Omental fat pad (tissue), 4 donors: Measurements from ENCODE around the gene PPP1R14B. TPM values are rescaled to one million over a fixed set of nuclear protein-coding genes. Genes with fewer than 3 reads are reported as not detected.
"Not testable (repeated sequence)": the region's sequence is repeated elsewhere in the genome, so short reads cannot be mapped to it uniquely, and the experiment has no call there.

Experiments used
- ATAC-seq: fragments of 150-250 bp; one replicate; pipeline ENCODE4 v1.9.1; 2016; ENCODE audit warnings: mild to moderate bottlenecking, moderate library complexity; ENCODE audit not compliant: low FRiP score
- DNase-seq: peaks from one replicate; pipeline ENCODE4 v3.0.0-alpha.2; 2019; ENCODE audit warnings: low spot score
- total RNA-seq, 4 donors: library from RNA; depleted of rRNA; stranded (reverse); fragments of >200 nt; gene quantifications; one replicate each; pipeline ENCODE4 v1.1.0, GENCODE V29; 2016
- TF ChIP-seq, protein P1 (sequence below), 3 donors: fragments of 450-650 bp; IDR thresholded peaks; one replicate each; pipeline ENCODE4 v1.5.1; 2016 to 2017; ENCODE audit warnings: antibody characterized with exemption in 3 of 3, mild to moderate bottlenecking in 3 of 3, moderate library complexity in 2 of 3

Gene PPP1R14B
- total RNA-seq, 4 donors from 2014 or later = 95.0 to 140 (median 97.9) TPM

DNA sequence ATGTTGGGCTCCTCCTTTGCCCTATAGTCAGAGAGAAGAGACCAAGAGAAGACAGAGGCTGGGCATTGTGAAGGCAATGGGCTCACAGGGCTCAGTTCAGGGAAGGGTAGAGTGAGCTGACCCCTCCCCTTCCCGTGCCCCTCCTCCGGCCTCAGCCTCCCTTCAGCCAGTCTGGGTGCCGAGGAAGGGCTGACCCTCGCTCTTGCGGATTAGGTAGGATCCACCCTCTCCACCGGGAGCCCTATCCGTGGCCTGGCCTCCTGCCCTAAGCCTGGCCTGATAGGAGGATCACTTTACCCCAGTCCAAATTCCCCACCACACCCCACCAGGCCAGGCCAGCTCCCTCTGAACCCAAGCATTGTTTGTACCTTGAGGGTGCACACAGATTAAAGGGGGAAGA, 1.8 kb upstream of the PPP1R14B start:
- ATAC-seq = no peak
- TF ChIP-seq, protein P1, sequence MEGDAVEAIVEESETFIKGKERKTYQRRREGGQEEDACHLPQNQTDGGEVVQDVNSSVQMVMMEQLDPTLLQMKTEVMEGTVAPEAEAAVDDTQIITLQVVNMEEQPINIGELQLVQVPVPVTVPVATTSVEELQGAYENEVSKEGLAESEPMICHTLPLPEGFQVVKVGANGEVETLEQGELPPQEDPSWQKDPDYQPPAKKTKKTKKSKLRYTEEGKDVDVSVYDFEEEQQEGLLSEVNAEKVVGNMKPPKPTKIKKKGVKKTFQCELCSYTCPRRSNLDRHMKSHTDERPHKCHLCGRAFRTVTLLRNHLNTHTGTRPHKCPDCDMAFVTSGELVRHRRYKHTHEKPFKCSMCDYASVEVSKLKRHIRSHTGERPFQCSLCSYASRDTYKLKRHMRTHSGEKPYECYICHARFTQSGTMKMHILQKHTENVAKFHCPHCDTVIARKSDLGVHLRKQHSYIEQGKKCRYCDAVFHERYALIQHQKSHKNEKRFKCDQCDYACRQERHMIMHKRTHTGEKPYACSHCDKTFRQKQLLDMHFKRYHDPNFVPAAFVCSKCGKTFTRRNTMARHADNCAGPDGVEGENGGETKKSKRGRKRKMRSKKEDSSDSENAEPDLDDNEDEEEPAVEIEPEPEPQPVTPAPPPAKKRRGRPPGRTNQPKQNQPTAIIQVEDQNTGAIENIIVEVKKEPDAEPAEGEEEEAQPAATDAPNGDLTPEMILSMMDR (IDR thresholded peaks at IDR 0.05) = no peak

DNA sequence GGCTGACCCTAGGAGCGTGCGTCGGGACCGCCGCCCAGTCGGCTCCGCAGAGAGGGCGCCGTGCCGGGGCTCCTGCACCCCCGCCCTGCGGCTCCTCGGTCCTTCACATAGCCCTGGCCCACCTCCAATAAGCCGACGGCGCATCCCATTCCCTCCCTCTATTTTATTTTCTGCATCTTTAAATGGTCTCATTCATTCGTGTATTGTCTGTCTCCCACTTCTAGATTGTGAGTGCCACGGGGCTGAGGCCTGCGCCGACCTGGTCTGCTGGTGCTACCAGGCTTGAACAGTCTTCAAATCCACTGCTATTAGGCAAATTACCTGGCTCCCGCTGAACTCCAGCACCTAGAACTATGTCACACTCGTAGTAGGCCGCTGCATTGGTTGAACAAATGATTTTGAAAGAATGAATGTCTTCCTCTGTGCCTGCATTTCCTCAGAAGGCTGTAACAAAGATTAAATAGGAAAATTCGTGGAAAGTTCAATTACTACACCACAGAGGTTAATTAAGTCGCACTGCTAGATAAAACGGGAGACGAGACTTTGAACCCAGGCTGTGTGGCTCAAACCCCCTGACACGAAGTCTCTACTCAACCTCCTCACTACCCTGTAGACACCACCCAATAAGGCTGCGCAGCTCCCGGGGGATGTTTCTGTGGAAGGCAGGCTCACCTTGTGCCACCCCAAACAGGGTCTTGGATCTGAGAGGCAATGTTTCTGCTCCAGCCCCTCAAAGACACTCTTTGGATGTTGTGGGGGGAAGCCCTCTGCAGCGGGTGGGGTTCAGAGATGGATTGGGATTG, 1.2 kb upstream of the PPP1R14B start:
- DNase-seq (no peak), ATAC-seq (no peak)
- TF ChIP-seq, protein P1 (IDR thresholded peaks at IDR 0.05) = no peak

More for the DNA sequence above, 1.8 kb upstream of the PPP1R14B start:
- DNase-seq = no peak

DNA sequence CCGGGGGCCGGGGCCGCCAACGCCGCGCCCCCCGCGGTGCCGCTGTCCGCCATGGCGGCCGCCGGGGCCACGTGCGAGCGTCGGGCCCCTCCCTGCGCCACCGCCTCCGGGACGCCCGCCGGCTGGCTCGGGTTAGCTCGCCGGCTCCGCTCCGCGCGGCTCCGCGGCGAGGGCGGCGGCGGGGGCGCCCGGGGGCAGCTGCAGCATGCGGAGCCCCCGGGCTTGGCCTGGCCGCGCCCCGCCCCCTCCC, 197 bp downstream of the PPP1R14B start:
- DNase-seq = not testable (repeated sequence)
- peak; percentile 1 for ATAC-seq

DNA sequence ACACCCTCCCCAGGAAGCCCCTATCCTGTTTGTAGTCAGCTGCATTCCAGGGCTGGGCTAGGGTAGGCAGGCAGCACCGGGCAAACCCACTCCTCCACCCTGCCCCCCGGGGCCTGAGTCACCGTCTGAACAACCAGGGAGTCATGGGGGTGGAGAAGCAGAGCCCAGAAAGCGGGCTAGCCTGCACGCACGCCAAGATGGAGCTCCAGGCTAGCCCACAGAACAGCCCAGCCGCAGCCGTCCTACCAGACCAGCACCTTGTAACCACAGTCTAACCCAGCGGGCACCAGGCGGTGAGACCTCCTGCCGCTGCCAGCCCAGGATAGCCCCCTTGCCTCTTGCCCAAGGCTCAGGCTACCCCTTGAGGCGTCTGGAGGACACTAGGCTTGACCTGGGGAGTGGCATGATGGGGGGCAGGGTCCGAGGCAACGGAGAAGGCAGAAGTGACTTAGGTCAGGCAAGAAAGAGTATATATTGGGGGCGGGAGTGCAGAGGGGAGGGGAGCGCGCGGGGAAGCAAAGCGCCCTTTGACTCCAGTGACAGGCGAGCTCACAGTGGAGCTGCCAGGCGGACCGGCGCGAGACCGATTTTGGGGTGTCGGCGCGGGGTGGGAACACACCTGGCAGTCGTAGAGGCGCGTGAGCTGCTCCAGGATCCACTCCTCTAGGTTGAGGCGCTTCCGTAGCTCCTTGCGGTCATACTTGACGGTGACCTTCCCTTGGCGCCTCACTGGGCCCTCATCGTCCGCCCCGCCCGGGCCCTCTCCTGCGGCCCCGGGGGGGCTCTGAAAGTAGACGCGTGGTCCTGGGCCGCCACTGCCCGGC, 734 bp downstream of the PPP1R14B start:
- ATAC-seq = peak; percentile 42
- TF ChIP-seq, protein P1 (IDR thresholded peaks at IDR 0.05) = no peak
- DNase-seq = peak; percentile 83

- ATAC-seq (no peak), DNase-seq (no peak)
- TF ChIP-seq, protein P1 (IDR thresholded peaks at IDR 0.05) = no peak
Observed at GRCh38 chr11:64245401-64245796, 1.3 kb downstream of the PPP1R14B start.

- no peak for DNase-seq
- TF ChIP-seq, protein P1 (IDR thresholded peaks at IDR 0.05) = no peak
- no peak for ATAC-seq
Observed at GRCh38 chr11:64244966-64245365, 1.8 kb downstream of the PPP1R14B start.

GRCh38 chr11:64244107-64244506, 2.6 kb downstream of the PPP1R14B start:
- TF ChIP-seq, protein P1 (IDR thresholded peaks at IDR 0.05) = no peak
- DNase-seq (no peak), ATAC-seq (no peak)
